ENCODE data around the gene KIZ. TPM values are rescaled to one million over a fixed set of nuclear protein-coding genes. Genes with fewer than 3 reads are reported as not detected.
A peak's percentile ranks its signal among the peaks of the same experiment; 100 is the strongest.

Gene KIZ
- polyA plus RNA-seq, 3 donors from 2014 or later = 14.2 to 20.7 (median 15.4) TPM

GRCh38 chr20:21111416-21111815 lies 14.5 kb upstream of the KIZ start:
- Mint-ChIP-seq H3K9me3 (peaks cover 0 to 3% (median 0%) of the 10 kb centered on the region in 6 donors), H3K36me3 (no peaks in the 10 kb centered on the region), H3K27ac (no peak overlapping the region), H3K4me1 (no peaks in the 10 kb centered on the region), H3K27me3 (ENCODE audit: low read depth in 3 of 3) (peaks cover 8 to 19% (median 12%) of the 10 kb centered on the region in 3 donors), H3K4me3 (no peak overlapping the region)
- no peak for DNase-seq

DNA sequence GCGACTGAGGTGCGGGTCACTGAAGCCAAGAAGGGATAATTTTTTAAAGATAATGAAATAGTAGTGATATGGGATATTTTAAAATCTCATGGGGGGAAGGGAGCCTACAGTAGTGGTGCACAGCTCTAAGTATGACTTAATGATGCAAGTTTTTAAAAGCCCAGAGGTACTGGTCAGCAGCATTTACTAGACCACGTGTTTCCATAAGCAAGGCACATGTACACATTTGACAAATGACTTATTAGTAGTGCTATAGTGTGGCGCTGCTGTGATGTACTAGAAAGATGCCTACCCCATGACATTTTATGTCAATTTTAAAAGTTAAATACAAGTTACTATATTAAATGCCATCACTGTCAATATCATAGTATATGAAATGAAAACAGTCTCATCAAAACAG lies 12.2 kb upstream of the KIZ start:
- no peaks in the 10 kb centered on the region for H3K36me3 Mint-ChIP-seq
- no peaks in the 10 kb centered on the region for H3K9me3 Mint-ChIP-seq
- H3K27ac Mint-ChIP-seq = no peak overlapping the region
- H3K4me1 Mint-ChIP-seq = no peaks in the 10 kb centered on the region
- no peak for DNase-seq
- no peak overlapping the region for H3K4me3 Mint-ChIP-seq
- peaks cover 2 to 7% (median 3%) of the 10 kb centered on the region in 3 donors for H3K27me3 Mint-ChIP-seq (ENCODE audit: low read depth in 3 of 3)

- no peaks in the 10 kb centered on the region for H3K4me1 Mint-ChIP-seq
- no peak for DNase-seq
- H3K36me3 Mint-ChIP-seq = no peaks in the 10 kb centered on the region
- H3K9me3 Mint-ChIP-seq = no peaks in the 10 kb centered on the region
- H3K27ac Mint-ChIP-seq = no peak overlapping the region
- H3K4me3 Mint-ChIP-seq = no peak overlapping the region
- peaks cover 2 to 10% (median 3%) of the 10 kb centered on the region in 3 donors for H3K27me3 Mint-ChIP-seq (ENCODE audit: low read depth in 3 of 3)
These were observed 11.3 kb upstream of the KIZ start for GRCh38 chr20:21114584-21114983.

- Mint-ChIP-seq H3K27me3 (ENCODE audit: low read depth in 3 of 3) (peaks cover 0 to 7% (median 3%) of the 10 kb centered on the region in 3 donors), H3K4me1 (no peaks in the 10 kb centered on the region), H3K9me3 (no peaks in the 10 kb centered on the region), H3K27ac (no peak overlapping the region), H3K36me3 (no peaks in the 10 kb centered on the region), H3K4me3 (no peak overlapping the region)
- DNase-seq = no peak
These were observed 8.4 kb upstream of the KIZ start for GRCh38 chr20:21117521-21117920.

- Mint-ChIP-seq H3K36me3 (no peaks in the 10 kb centered on the region), H3K4me1 (no peaks in the 10 kb centered on the region), H3K27me3 (ENCODE audit: low read depth in 3 of 3) (peaks cover 0 to 9% (median 3%) of the 10 kb centered on the region in 3 donors), H3K9me3 (no peaks in the 10 kb centered on the region), H3K27ac (no peak overlapping the region), H3K4me3 (no peak overlapping the region)
- no peak for DNase-seq
These were observed 7.7 kb upstream of the KIZ start for GRCh38 chr20:21118138-21118537.

DNA sequence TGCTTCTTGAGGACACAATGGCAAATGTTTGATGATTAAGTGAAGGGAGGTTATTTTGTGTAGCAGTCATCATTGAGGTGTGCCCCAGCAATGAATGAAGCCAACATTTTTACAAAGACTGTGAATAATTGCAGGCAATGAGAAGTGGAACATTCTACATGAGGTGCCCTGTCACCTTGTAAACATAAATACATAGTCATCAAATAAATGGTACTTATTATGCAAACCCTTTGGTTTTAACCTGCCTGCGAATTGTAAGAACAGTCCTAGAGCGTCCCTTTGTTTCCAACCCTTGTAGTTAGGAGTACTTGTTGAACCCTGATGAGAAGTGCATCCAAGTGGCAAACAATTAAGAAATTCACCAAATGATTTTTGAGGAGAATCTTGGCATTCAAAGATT lies 7.1 kb upstream of the KIZ start:
- Mint-ChIP-seq H3K27me3 (ENCODE audit: low read depth in 3 of 3) (peaks cover 0 to 9% (median 3%) of the 10 kb centered on the region in 3 donors), H3K4me3 (no peak overlapping the region), H3K36me3 (no peaks in the 10 kb centered on the region), H3K27ac (no peak overlapping the region), H3K9me3 (no peaks in the 10 kb centered on the region), H3K4me1 (no peaks in the 10 kb centered on the region)
- no peak for DNase-seq

DNA sequence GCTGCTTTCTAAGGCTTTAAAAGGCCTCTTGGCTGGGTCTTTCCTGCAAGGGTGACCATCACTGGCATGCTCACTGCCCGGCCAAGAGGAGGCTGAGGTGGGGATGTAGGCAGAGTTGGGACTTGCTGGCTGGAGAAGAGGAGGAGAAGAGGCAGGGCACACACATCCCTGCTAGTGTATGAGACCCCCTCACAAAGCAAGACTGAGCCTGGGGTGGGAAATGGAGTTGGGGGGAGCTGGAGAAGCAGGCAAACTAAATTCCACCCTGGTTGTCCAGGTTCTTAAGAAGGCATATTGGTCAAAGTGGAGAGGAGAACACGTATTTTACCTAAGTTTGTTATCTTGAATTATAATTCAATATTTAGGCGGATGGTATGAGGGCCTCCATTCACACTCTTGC lies 1.7 kb upstream of the KIZ start:
- H3K4me1 Mint-ChIP-seq = peaks cover 17 to 31% of the 10 kb centered on the region in 2 donors
- peak overlapping the region in 3 of 5 donors; percentile 3 to 25 (median 8) for H3K4me3 Mint-ChIP-seq
- H3K36me3 Mint-ChIP-seq = peaks cover 0 to 5% (median 0%) of the 10 kb centered on the region in 3 donors
- no peaks in the 10 kb centered on the region for H3K9me3 Mint-ChIP-seq
- no peak overlapping the region for H3K27ac Mint-ChIP-seq
- DNase-seq = no peak
- H3K27me3 Mint-ChIP-seq (ENCODE audit: low read depth in 3 of 3) = peaks cover 1 to 5% (median 4%) of the 10 kb centered on the region in 3 donors

DNA sequence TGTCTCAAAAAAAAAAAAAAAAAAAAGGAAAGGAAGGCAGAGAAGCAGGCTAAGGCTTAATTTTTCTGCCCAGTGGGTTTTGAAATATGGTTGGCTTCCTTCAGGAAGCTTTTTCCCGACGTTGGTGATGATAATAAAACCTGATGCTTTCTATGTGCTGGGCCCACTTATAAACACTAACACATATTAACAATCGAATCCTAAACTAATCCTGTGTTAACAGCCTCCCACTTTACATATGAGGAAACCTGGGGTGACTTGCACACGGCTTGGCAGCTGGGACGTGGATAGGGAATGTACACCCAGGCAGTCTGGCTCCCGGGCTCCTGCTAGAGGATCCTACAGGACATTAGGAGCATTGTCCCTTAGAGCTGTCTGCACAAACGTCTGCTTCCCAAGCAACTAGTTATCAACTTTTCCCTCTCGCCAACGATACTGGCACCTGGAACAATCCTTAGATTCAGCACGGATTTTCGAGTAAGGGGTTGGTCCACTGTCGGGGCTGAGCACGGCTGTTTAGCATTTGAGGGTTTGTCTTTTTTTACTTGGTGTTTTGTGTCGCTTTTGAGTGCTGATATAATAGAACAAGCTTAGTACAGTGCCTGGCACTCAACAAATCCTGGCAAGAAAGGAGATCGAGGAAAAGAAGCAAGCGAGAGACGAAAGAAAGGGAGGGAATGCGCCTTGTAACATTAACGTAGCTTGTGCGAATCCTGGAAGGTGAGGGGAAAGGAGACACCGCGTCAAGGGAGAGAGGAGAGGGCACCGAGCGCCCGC lies 622 bp upstream of the KIZ start:
- peak overlapping the region; percentile 65 to 91 (median 86) for H3K27ac Mint-ChIP-seq
- no peak for DNase-seq
- H3K27me3 Mint-ChIP-seq (ENCODE audit: low read depth in 3 of 3) = peaks cover 1 to 5% (median 4%) of the 10 kb centered on the region in 3 donors
- H3K9me3 Mint-ChIP-seq = no peaks in the 10 kb centered on the region
- peaks cover 0 to 5% (median 3%) of the 10 kb centered on the region in 3 donors for H3K36me3 Mint-ChIP-seq
- peak overlapping the region; percentile 86 to 97 (median 93) for H3K4me3 Mint-ChIP-seq
- peaks cover 17 to 31% of the 10 kb centered on the region in 2 donors for H3K4me1 Mint-ChIP-seq

- Mint-ChIP-seq H3K4me3 (peak overlapping the region; percentile 86 to 97 (median 93)), H3K27ac (peak overlapping the region; percentile 79 to 93 (median 86)), H3K27me3 (ENCODE audit: low read depth in 3 of 3) (peaks cover 0 to 7% (median 2%) of the 10 kb centered on the region in 3 donors), H3K9me3 (no peaks in the 10 kb centered on the region), H3K36me3 (peaks cover 0 to 5% (median 4%) of the 10 kb centered on the region in 3 donors), H3K4me1 (peaks cover 17 to 31% of the 10 kb centered on the region in 2 donors)
- DNase-seq = no peak
These were observed 644 bp downstream of the KIZ start for GRCh38 chr20:21126581-21126870.

DNA sequence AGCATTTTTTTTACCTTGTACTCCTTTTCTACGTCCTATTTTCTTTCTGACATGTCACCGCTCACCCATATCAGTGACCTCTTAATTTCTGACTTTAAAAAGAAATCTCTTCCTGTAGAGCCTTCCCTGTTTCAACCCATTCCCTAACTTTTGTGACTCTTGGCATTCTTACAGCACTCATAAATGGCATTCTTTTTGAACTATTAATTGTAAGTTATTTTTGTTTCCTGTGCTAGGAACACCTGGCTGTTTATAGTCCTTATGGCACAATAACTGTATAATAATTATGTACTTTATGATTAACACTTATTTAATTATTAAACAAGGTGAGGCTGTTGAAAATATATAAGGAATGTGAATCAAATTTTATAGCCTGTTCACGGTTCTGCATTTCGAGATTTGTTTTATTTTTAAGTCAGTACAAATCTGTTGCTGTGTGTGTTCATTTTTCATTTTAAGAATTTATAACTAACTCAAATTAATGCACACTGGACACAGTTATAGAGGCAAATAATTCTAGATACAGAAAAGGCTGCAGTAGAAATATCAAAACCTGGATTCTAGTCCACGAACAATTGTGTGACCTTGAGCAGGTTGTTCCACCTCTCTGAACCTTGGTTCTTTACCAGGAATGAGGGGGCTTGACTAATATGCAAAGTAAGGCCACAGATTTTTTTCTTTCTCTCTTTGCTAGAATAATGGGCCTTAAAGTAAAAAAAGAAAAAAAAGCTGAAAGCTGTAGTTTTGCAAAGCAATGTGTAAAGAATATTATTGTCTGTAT lies 1.5 kb downstream of the KIZ start:
- H3K27ac Mint-ChIP-seq = peak overlapping the region in 4 of 6 donors; percentile 41 to 88 (median 80)
- peaks cover 17 to 31% of the 10 kb centered on the region in 2 donors for H3K4me1 Mint-ChIP-seq

DNA sequence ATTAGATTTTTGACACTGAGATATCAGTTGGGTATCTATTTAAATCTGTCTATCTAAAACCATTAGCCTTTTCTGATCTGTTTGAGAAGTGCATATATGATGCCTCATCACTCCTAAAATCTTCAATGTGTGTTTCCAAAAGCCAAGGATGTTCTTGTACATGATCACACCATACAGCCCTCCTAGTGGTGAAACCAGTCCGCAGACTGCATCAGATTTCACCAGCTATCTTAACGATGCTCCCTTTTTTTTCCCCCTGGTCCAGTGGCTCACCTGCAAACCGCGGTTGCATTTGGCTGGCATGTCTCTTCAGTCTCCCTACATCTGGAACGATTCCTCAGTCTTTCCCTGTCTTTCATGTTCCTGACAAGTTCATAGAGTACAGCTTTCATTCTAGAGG lies 4.0 kb downstream of the KIZ start:
- peaks cover 17 to 31% of the 10 kb centered on the region in 2 donors for H3K4me1 Mint-ChIP-seq
- H3K4me3 Mint-ChIP-seq = no peak overlapping the region

More for the DNA sequence above, 1.5 kb downstream of the KIZ start:
- peaks cover 0 to 8% (median 5%) of the 10 kb centered on the region in 3 donors for H3K36me3 Mint-ChIP-seq
- no peaks in the 10 kb centered on the region for H3K9me3 Mint-ChIP-seq
- H3K4me3 Mint-ChIP-seq = peak overlapping the region; percentile 86 to 97 (median 93)
- H3K27me3 Mint-ChIP-seq (ENCODE audit: low read depth in 3 of 3) = peaks cover 0 to 7% (median 2%) of the 10 kb centered on the region in 3 donors
- no peak for DNase-seq

DNA sequence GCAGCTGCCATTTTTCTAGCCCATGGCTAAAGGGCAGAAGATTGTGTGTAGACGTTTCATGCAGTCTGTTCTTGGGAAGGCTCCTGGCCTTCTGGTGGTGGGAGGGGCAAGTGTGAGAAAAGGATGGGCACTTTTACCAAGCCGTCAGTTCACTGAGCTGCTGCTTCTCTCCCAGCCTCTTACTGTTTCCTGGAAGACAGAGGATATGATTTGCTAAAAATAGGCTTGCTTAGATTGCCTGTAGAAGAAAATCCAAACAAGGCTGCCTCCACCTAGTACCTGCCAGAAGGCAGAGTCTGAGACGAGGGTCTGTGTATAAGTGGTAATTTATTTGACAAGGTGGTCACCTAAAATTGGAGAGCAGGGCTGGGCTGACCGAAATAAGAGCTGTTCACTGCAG lies 7.5 kb downstream of the KIZ start:
- Mint-ChIP-seq H3K36me3 (peaks cover 21 to 38% (median 23%) of the 10 kb centered on the region in 3 donors), H3K27me3 (ENCODE audit: low read depth in 3 of 3) (peaks cover 0 to 6% (median 0%) of the 10 kb centered on the region in 3 donors), H3K4me1 (peaks cover 0 to 9% of the 10 kb centered on the region in 2 donors), H3K4me3 (no peak overlapping the region), H3K27ac (no peak overlapping the region), H3K9me3 (no peaks in the 10 kb centered on the region)
- no peak for DNase-seq

More for the DNA sequence above, 4.0 kb downstream of the KIZ start:
- peaks cover 6 to 23% (median 12%) of the 10 kb centered on the region in 3 donors for H3K36me3 Mint-ChIP-seq
- DNase-seq = no peak
- no peaks in the 10 kb centered on the region for H3K9me3 Mint-ChIP-seq
- H3K27ac Mint-ChIP-seq = no peak overlapping the region
- peaks cover 0 to 7% (median 0%) of the 10 kb centered on the region in 3 donors for H3K27me3 Mint-ChIP-seq (ENCODE audit: low read depth in 3 of 3)

DNA sequence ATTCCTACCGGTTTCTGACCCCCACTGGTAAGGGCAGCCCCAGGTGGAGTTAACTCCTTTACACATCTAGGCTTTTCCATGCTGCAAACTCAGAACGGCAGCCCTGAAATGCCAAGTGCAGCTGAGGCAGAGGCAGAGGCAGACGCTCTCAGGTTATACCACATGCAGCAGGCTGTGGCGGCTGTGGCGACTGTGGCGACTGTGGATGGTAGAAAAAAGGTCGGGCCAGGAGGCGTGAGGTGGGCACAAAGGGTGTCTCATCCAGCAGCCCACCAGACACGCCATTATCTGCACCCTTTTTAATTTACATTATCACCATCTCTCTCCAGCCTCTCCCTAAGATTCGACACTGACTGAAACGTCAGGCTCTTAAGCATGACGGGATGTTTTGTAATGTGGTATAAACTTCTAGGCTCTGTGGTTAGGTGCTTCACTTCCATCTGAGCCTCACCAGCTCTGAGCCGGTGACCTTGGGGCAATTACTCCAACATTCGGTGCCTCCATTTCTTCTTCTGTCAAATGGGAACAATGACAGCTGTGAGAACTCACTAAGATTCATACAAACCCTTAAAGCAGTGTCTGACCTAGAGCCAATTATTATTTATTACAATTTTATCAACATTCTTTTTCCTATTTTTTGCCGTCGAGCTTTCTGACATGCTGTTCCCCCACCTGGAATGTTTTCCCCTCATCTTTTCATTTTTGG lies 8.2 kb downstream of the KIZ start:
- Mint-ChIP-seq H3K4me1 (peaks cover 0 to 2% of the 10 kb centered on the region in 2 donors), H3K27me3 (ENCODE audit: low read depth in 3 of 3) (peaks cover 0 to 6% (median 0%) of the 10 kb centered on the region in 3 donors), H3K27ac (no peak overlapping the region), H3K36me3 (peaks cover 20 to 42% (median 22%) of the 10 kb centered on the region in 3 donors), H3K4me3 (no peak overlapping the region), H3K9me3 (no peaks in the 10 kb centered on the region)
- no peak for DNase-seq
